ENCODE data around the gene CMTR2. TPM values are rescaled to one million over a fixed set of nuclear protein-coding genes. Genes with fewer than 3 reads are reported as not detected.

CMTR2 gene
- total RNA-seq, 1 donor from 2014 or later: 10.3 TPM

Other genes with a start within 250 kb of the CMTR2 start
- gene HYDIN, start 58.7 kb downstream of the CMTR2 start, total RNA-seq: 0.89 TPM
- gene CALB2, start 69.3 kb upstream of the CMTR2 start, total RNA-seq: 0.30 TPM
- not detected for gene TLE7, start 152.7 kb upstream of the CMTR2 start, total RNA-seq
- 5.1 TPM for gene ZNF23, start 172.8 kb upstream of the CMTR2 start, total RNA-seq
- gene ZNF19, start 199.9 kb upstream of the CMTR2 start, total RNA-seq: 2.0 TPM
- gene CHST4, start 237.0 kb upstream of the CMTR2 start, total RNA-seq: not detected